GM19438 (cell line): Measurements from ENCODE around the gene RUNX1.
A peak's percentile ranks its signal among the peaks of the same experiment; 100 is the strongest.
"Not testable (repeated sequence)": the region's sequence is repeated elsewhere in the genome, so short reads cannot be mapped to it uniquely, and the experiment has no call there.

Experiments
- ATAC-seq: cut with Tn5 transposase; IDR thresholded peaks from one replicate; pipeline ENCODE4 v1.9.1; 2021; ENCODE audit warnings: low read depth; ENCODE audit not compliant: unreplicated experiment

RUNX1 gene

GRCh38 chr21:34974162-34974981 lies 74.7 kb downstream of the RUNX1 start:
- ATAC-seq: peak; percentile 88

GRCh38 chr21:34973685-34974084 lies 75.4 kb downstream of the RUNX1 start:
- ATAC-seq: no peak

GRCh38 chr21:34971656-34972055 lies 77.4 kb downstream of the RUNX1 start:
- ATAC-seq: no peak

GRCh38 chr21:34970566-34970965 lies 78.5 kb downstream of the RUNX1 start:
- ATAC-seq: no peak

- ATAC-seq: no peak
Measured at GRCh38 chr21:34970167-34970500, 79.0 kb downstream of the RUNX1 start.

- ATAC-seq: no peak
Measured at GRCh38 chr21:34969423-34970166, 79.5 kb downstream of the RUNX1 start.

GRCh38 chr21:34968414-34969333 lies 80.4 kb downstream of the RUNX1 start:
- no peak for ATAC-seq

- no peak for ATAC-seq
Measured at GRCh38 chr21:34967509-34968289, 81.4 kb downstream of the RUNX1 start.

- ATAC-seq: not testable (repeated sequence)
Measured at GRCh38 chr21:34966881-34967280, 82.2 kb downstream of the RUNX1 start.

- ATAC-seq: no peak
Measured at GRCh38 chr21:34965200-34966174, 83.6 kb downstream of the RUNX1 start.

GRCh38 chr21:34962586-34963222 lies 86.4 kb downstream of the RUNX1 start:
- no peak for ATAC-seq

- ATAC-seq: no peak
Measured at GRCh38 chr21:34962136-34962535, 87.0 kb downstream of the RUNX1 start.

- ATAC-seq: no peak
Measured at GRCh38 chr21:34960687-34961086, 88.4 kb downstream of the RUNX1 start.

- no peak for ATAC-seq
Measured at GRCh38 chr21:34959607-34960006, 89.5 kb downstream of the RUNX1 start.

GRCh38 chr21:34958040-34958439 lies 91.1 kb downstream of the RUNX1 start:
- no peak for ATAC-seq

GRCh38 chr21:34956416-34957316 lies 92.4 kb downstream of the RUNX1 start:
- ATAC-seq: no peak

- no peak for ATAC-seq
Measured at GRCh38 chr21:34953950-34954349, 95.2 kb downstream of the RUNX1 start.

GRCh38 chr21:34952701-34953100 lies 96.4 kb downstream of the RUNX1 start:
- ATAC-seq: no peak
